Fibroblast of lung (primary cell): Measurements from ENCODE around the gene SORL1-AS1.

Source experiments
- EZH2 ChIP-seq: IDR thresholded peaks from 2 replicates; pipeline ENCODE4 v1.5.1; 2012; ENCODE audit warnings: low read length, control low read depth, mild to moderate bottlenecking; ENCODE audit errors: missing control alignments
- TF ChIP-seq, protein P1 (sequence below), 2 donors: IDR thresholded peaks in 1 of 2; conservative IDR thresholded peaks in 1 of 2; 1 replicate in 1 of 2; 2 replicates in 1 of 2; pipeline ENCODE4 v1.5.1; 2011 to 2012; ENCODE audit warnings: low read length in 2 of 2, control low read depth in 1 of 2, inconsistent platforms in 1 of 2, low read depth in 1 of 2, mild to moderate bottlenecking in 1 of 2

DNA sequence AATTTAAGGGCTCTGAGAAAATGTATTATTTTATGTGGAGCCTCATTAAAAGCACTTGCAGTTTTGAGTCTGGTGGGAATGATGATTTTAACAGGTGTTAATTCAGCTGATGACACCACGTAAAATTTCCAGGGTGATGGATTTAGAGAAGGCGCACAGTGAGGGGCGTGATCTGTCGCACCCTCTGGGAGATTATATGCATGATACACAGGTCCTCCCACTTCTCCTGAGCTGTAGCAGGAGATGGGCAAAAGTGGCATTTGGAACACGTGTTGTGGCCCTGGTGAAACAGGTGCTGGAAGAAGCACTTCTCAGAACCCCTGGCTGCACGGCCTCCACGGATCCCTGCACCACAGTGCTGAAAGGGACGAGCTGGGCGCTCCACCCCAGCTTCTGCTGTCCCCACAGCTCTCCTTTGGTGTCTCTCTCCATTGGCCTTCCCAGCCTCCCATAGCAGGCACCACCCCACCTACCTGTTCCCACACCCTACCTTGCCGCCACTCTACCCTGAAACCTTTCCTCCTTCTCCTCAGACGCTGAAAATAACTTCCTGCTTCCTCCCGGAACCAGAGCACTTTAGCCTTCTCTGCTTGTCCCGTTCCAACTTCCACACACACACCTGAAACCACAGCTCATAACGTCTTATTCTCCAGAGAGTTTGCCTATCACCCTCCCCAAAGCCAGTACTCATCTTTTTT, 7.5 kb downstream of the SORL1-AS1 start:
- TF ChIP-seq, protein P1, sequence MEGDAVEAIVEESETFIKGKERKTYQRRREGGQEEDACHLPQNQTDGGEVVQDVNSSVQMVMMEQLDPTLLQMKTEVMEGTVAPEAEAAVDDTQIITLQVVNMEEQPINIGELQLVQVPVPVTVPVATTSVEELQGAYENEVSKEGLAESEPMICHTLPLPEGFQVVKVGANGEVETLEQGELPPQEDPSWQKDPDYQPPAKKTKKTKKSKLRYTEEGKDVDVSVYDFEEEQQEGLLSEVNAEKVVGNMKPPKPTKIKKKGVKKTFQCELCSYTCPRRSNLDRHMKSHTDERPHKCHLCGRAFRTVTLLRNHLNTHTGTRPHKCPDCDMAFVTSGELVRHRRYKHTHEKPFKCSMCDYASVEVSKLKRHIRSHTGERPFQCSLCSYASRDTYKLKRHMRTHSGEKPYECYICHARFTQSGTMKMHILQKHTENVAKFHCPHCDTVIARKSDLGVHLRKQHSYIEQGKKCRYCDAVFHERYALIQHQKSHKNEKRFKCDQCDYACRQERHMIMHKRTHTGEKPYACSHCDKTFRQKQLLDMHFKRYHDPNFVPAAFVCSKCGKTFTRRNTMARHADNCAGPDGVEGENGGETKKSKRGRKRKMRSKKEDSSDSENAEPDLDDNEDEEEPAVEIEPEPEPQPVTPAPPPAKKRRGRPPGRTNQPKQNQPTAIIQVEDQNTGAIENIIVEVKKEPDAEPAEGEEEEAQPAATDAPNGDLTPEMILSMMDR (conservative IDR thresholded peaks at IDR 0.05 in 1 of 2, IDR thresholded peaks at IDR 0.05 in 1 of 2; ENCODE audit: low read depth in 1 of 2, low read length in 2 of 2) = no peak
- no peak for TF ChIP-seq EZH2
